ENCODE results near the gene NSFL1C. TPM values are rescaled to one million over a fixed set of nuclear protein-coding genes. Genes with fewer than 3 reads are reported as not detected.
"Not testable (repeated sequence)": the region's sequence is repeated elsewhere in the genome, so short reads cannot be mapped to it uniquely, and the experiment has no call there.

Gene NSFL1C
- total RNA-seq, 1 donor, result 28.1 TPM

- Histone ChIP-seq H3K27me3 (ENCODE audit: insufficient read depth, low read length) (no peaks in the 10 kb centered on the region), H3K9me3 (ENCODE audit: low read depth, low read length) (no peaks in the 10 kb centered on the region), H3K4me3 (ENCODE audit: low read length) (no peak overlapping the region), H3K4me1 (ENCODE audit: insufficient read depth, low read length) (peaks cover 2% of the 10 kb centered on the region)
Observed at GRCh38 chr20:1405801-1406200, 60.8 kb downstream of the NSFL1C start.

GRCh38 chr20:1403624-1404023, 63.0 kb downstream of the NSFL1C start:
- peaks cover 2% of the 10 kb centered on the region for H3K4me1 ChIP-seq (ENCODE audit: insufficient read depth, low read length)
- no peak overlapping the region for H3K4me3 ChIP-seq (ENCODE audit: low read length)
- no peaks in the 10 kb centered on the region for H3K27me3 ChIP-seq (ENCODE audit: insufficient read depth, low read length)
- no peaks in the 10 kb centered on the region for H3K9me3 ChIP-seq (ENCODE audit: low read depth, low read length)

GRCh38 chr20:1402149-1402548, 64.5 kb downstream of the NSFL1C start:
- no peaks in the 10 kb centered on the region for H3K9me3 ChIP-seq (ENCODE audit: low read depth, low read length)
- H3K27me3 ChIP-seq (ENCODE audit: insufficient read depth, low read length), result no peaks in the 10 kb centered on the region
- peaks cover 2% of the 10 kb centered on the region for H3K4me1 ChIP-seq (ENCODE audit: insufficient read depth, low read length)
- no peak overlapping the region for H3K4me3 ChIP-seq (ENCODE audit: low read length)

GRCh38 chr20:1401451-1401907, 65.2 kb downstream of the NSFL1C start:
- Histone ChIP-seq H3K4me3 (ENCODE audit: low read length) (no peak overlapping the region), H3K9me3 (ENCODE audit: low read depth, low read length) (no peaks in the 10 kb centered on the region), H3K27me3 (ENCODE audit: insufficient read depth, low read length) (no peaks in the 10 kb centered on the region), H3K4me1 (ENCODE audit: insufficient read depth, low read length) (peaks cover 5% of the 10 kb centered on the region)

GRCh38 chr20:1399678-1400366, 66.8 kb downstream of the NSFL1C start:
- not testable (repeated sequence) for H3K4me1 ChIP-seq (ENCODE audit: insufficient read depth, low read length); H3K4me3 ChIP-seq (ENCODE audit: low read length); H3K27me3 ChIP-seq (ENCODE audit: insufficient read depth, low read length); H3K9me3 ChIP-seq (ENCODE audit: low read depth, low read length)

GRCh38 chr20:1398185-1398584, 68.5 kb downstream of the NSFL1C start:
- H3K27me3 ChIP-seq (ENCODE audit: insufficient read depth, low read length); H3K9me3 ChIP-seq (ENCODE audit: low read depth, low read length); H3K4me3 ChIP-seq (ENCODE audit: low read length): not testable (repeated sequence)
- peaks cover 25% of the 10 kb centered on the region for H3K4me1 ChIP-seq (ENCODE audit: insufficient read depth, low read length)

GRCh38 chr20:1397710-1398109, 68.9 kb downstream of the NSFL1C start:
- Histone ChIP-seq H3K4me1 (ENCODE audit: insufficient read depth, low read length) (peaks cover 26% of the 10 kb centered on the region), H3K4me3 (ENCODE audit: low read length) (no peak overlapping the region), H3K9me3 (ENCODE audit: low read depth, low read length) (no peaks in the 10 kb centered on the region), H3K27me3 (ENCODE audit: insufficient read depth, low read length) (no peaks in the 10 kb centered on the region)

GRCh38 chr20:1396702-1397101, 69.9 kb downstream of the NSFL1C start:
- no peaks in the 10 kb centered on the region for H3K9me3 ChIP-seq (ENCODE audit: low read depth, low read length)

GRCh38 chr20:1396264-1396663, 70.4 kb downstream of the NSFL1C start:
- Histone ChIP-seq H3K4me1 (ENCODE audit: insufficient read depth, low read length) (peaks cover 34% of the 10 kb centered on the region), H3K27me3 (ENCODE audit: insufficient read depth, low read length) (no peaks in the 10 kb centered on the region), H3K4me3 (ENCODE audit: low read length) (no peak overlapping the region), H3K9me3 (ENCODE audit: low read depth, low read length) (no peaks in the 10 kb centered on the region)

More at GRCh38 chr20:1396702-1397101, 69.9 kb downstream of the NSFL1C start:
- Histone ChIP-seq H3K4me3 (ENCODE audit: low read length) (no peak overlapping the region), H3K27me3 (ENCODE audit: insufficient read depth, low read length) (no peaks in the 10 kb centered on the region), H3K4me1 (ENCODE audit: insufficient read depth, low read length) (peaks cover 30% of the 10 kb centered on the region)

GRCh38 chr20:1394686-1395085, 72.0 kb downstream of the NSFL1C start:
- H3K4me1 ChIP-seq (ENCODE audit: insufficient read depth, low read length), result peaks cover 48% of the 10 kb centered on the region
- H3K4me3 ChIP-seq (ENCODE audit: low read length), result no peak overlapping the region
- no peaks in the 10 kb centered on the region for H3K27me3 ChIP-seq (ENCODE audit: insufficient read depth, low read length)
- no peaks in the 10 kb centered on the region for H3K9me3 ChIP-seq (ENCODE audit: low read depth, low read length)

GRCh38 chr20:1393507-1393882, 73.2 kb downstream of the NSFL1C start:
- no peaks in the 10 kb centered on the region for H3K27me3 ChIP-seq (ENCODE audit: insufficient read depth, low read length)
- H3K4me3 ChIP-seq (ENCODE audit: low read length), result peak overlapping the region; percentile 81
- H3K4me1 ChIP-seq (ENCODE audit: insufficient read depth, low read length), result peaks cover 60% of the 10 kb centered on the region

GRCh38 chr20:1392693-1393506, 73.7 kb downstream of the NSFL1C start, which contains the start of gene FKBP1A:
FKBP1A (minus strand) TSS chr20:1393054; CDS start chr20:1392998, 56 bp downstream.
- no peaks in the 10 kb centered on the region for H3K9me3 ChIP-seq (ENCODE audit: low read depth, low read length)
- H3K4me3 ChIP-seq (ENCODE audit: low read length), result peak within 1 kb of the TSS; percentile 81
- H3K4me1 ChIP-seq (ENCODE audit: insufficient read depth, low read length), result peaks cover 66% of the 10 kb centered on the region
- H3K27me3 ChIP-seq (ENCODE audit: insufficient read depth, low read length), result no peaks in the 10 kb centered on the region

More at GRCh38 chr20:1393507-1393882, 73.2 kb downstream of the NSFL1C start:
- H3K9me3 ChIP-seq (ENCODE audit: low read depth, low read length), result no peaks in the 10 kb centered on the region

GRCh38 chr20:1392443-1392692, 74.3 kb downstream of the NSFL1C start:
- Histone ChIP-seq H3K9me3 (ENCODE audit: low read depth, low read length) (no peaks in the 10 kb centered on the region), H3K27me3 (ENCODE audit: insufficient read depth, low read length) (no peaks in the 10 kb centered on the region), H3K4me1 (ENCODE audit: insufficient read depth, low read length) (peaks cover 71% of the 10 kb centered on the region), H3K4me3 (ENCODE audit: low read length) (peak overlapping the region; percentile 81)

All from mononuclear cell (primary cell).